ENCODE measurements around the gene CDC42SE1.

- TF ChIP-seq, protein P1, sequence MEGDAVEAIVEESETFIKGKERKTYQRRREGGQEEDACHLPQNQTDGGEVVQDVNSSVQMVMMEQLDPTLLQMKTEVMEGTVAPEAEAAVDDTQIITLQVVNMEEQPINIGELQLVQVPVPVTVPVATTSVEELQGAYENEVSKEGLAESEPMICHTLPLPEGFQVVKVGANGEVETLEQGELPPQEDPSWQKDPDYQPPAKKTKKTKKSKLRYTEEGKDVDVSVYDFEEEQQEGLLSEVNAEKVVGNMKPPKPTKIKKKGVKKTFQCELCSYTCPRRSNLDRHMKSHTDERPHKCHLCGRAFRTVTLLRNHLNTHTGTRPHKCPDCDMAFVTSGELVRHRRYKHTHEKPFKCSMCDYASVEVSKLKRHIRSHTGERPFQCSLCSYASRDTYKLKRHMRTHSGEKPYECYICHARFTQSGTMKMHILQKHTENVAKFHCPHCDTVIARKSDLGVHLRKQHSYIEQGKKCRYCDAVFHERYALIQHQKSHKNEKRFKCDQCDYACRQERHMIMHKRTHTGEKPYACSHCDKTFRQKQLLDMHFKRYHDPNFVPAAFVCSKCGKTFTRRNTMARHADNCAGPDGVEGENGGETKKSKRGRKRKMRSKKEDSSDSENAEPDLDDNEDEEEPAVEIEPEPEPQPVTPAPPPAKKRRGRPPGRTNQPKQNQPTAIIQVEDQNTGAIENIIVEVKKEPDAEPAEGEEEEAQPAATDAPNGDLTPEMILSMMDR (IDR thresholded peaks at IDR 0.05; ENCODE audit: low read depth, low read length, poor library complexity, severe bottlenecking): no peak
- no peak for TF ChIP-seq EZH2phosphoT487 (IDR thresholded peaks at IDR 0.05; ENCODE audit: borderline replicate concordance, low read length)
These were observed 49.6 kb downstream of the CDC42SE1 start for GRCh38 chr1:151009674-151010345.

Data from DOHH2 (cell line).